ENCODE measurements around the gene NPRL2. TPM values are rescaled to one million over a fixed set of nuclear protein-coding genes. Genes with fewer than 3 reads are reported as not detected.
A peak's percentile ranks its signal among the peaks of the same experiment; 100 is the strongest.

Gene NPRL2
- total and polyA plus RNA-seq, 2 of the 13 experiments (the other 11 are each of a cell fraction or from before 2014, with no cell fraction given): 30.6 to 51.4 TPM

- TF ChIP-seq POLR2A (IDR thresholded peaks at IDR 0.05; ENCODE audit: insufficient read depth in 1 of 2, low read depth in 2 of 2, low read length in 2 of 2) (peak in 1 of 2 experiments; percentile 80; a peak in 2 of 4 replicates), ATAD3A (CRISPR knock-in tag; IDR thresholded peaks at IDR 0.05) (no peak), ZNF580 (CRISPR knock-in tag; IDR thresholded peaks at IDR 0.05; ENCODE audit: borderline replicate concordance, low read depth) (0 out of 2 replicates have a peak, but pooled peaks have one; percentile 35), REPIN1 (CRISPR knock-in tag; IDR thresholded peaks at IDR 0.05; ENCODE audit: borderline replicate concordance, low read depth) (peak; percentile 20; the same call in 1 of the 2 replicates), TAF1 (CRISPR knock-in tag; IDR thresholded peaks at IDR 0.05) (peak; percentile 81), ZNF564 (CRISPR knock-in tag; IDR thresholded peaks at IDR 0.05) (peak; percentile 63; the same call in 1 of the 2 replicates), NFE2 (CRISPR knock-in tag; IDR thresholded peaks at IDR 0.05) (0 out of 2 replicates have a peak, but pooled peaks have one; percentile 32), ZNF710 (CRISPR knock-in tag; IDR thresholded peaks at IDR 0.05; ENCODE audit: borderline replicate concordance) (no peak), ZBTB38 (CRISPR knock-in tag; IDR thresholded peaks at IDR 0.05) (peak; percentile 49; the same call in 1 of the 2 replicates), ETV6 (CRISPR knock-in tag; conservative IDR thresholded peaks at IDR 0.05) (peak; percentile 10; the same call in 1 of the 2 replicates), CHD2 (IDR thresholded peaks at IDR 0.05; ENCODE audit: low read depth, low read length) (peak; percentile 53; the same call in 1 of the 2 replicates), HCFC1 (IDR thresholded peaks at IDR 0.05; ENCODE audit: low read depth, low read length) (peak; percentile 52; the same call in 1 of the 2 replicates), AKAP8 (CRISPR knock-in tag; IDR thresholded peaks at IDR 0.05) (peak; percentile 87), IKZF4 (CRISPR knock-in tag; IDR thresholded peaks at IDR 0.05; ENCODE audit: borderline replicate concordance, low read depth, not compliant biosample characterization) (peak; percentile 60), TP53 (CRISPR knock-in tag; conservative IDR thresholded peaks at IDR 0.05) (0 out of 2 replicates have a peak, but pooled peaks have one; percentile 70), SRSF1 (optimal IDR thresholded peaks at IDR 0.05; ENCODE audit: low read depth, low read length) (no peak), SP2 (CRISPR knock-in tag; IDR thresholded peaks at IDR 0.05) (peak; percentile 91), MAFG (CRISPR knock-in tag; IDR thresholded peaks at IDR 0.05) (no peak), MATR3 (CRISPR knock-in tag; IDR thresholded peaks at IDR 0.05) (no peak), ZNF563 (CRISPR knock-in tag; IDR thresholded peaks at IDR 0.05) (peak; percentile 51; the same call in 1 of the 2 replicates), KLF11 (CRISPR knock-in tag; IDR thresholded peaks at IDR 0.05) (0 out of 2 replicates have a peak, but pooled peaks have one; percentile 31)
- TF ChIP-seq, protein P1, sequence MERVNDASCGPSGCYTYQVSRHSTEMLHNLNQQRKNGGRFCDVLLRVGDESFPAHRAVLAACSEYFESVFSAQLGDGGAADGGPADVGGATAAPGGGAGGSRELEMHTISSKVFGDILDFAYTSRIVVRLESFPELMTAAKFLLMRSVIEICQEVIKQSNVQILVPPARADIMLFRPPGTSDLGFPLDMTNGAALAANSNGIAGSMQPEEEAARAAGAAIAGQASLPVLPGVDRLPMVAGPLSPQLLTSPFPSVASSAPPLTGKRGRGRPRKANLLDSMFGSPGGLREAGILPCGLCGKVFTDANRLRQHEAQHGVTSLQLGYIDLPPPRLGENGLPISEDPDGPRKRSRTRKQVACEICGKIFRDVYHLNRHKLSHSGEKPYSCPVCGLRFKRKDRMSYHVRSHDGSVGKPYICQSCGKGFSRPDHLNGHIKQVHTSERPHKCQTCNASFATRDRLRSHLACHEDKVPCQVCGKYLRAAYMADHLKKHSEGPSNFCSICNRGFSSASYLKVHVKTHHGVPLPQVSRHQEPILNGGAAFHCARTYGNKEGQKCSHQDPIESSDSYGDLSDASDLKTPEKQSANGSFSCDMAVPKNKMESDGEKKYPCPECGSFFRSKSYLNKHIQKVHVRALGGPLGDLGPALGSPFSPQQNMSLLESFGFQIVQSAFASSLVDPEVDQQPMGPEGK (CRISPR knock-in tag; IDR thresholded peaks at IDR 0.05): 0 out of 2 replicates have a peak, but pooled peaks have one; percentile 9
- TF ChIP-seq, protein P2, sequence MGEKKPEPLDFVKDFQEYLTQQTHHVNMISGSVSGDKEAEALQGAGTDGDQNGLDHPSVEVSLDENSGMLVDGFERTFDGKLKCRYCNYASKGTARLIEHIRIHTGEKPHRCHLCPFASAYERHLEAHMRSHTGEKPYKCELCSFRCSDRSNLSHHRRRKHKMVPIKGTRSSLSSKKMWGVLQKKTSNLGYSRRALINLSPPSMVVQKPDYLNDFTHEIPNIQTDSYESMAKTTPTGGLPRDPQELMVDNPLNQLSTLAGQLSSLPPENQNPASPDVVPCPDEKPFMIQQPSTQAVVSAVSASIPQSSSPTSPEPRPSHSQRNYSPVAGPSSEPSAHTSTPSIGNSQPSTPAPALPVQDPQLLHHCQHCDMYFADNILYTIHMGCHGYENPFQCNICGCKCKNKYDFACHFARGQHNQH (CRISPR knock-in tag; IDR thresholded peaks at IDR 0.05): peak; percentile 33; the same call in 1 of the 2 replicates
- TF ChIP-seq, protein P3, sequence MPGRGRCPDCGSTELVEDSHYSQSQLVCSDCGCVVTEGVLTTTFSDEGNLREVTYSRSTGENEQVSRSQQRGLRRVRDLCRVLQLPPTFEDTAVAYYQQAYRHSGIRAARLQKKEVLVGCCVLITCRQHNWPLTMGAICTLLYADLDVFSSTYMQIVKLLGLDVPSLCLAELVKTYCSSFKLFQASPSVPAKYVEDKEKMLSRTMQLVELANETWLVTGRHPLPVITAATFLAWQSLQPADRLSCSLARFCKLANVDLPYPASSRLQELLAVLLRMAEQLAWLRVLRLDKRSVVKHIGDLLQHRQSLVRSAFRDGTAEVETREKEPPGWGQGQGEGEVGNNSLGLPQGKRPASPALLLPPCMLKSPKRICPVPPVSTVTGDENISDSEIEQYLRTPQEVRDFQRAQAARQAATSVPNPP (CRISPR knock-in tag; IDR thresholded peaks at IDR 0.05): 0 out of 2 replicates have a peak, but pooled peaks have one; percentile 5
These were observed 22.5 kb downstream of the NPRL2 start, which contains the start of gene TUSC2 (continued) for GRCh38 chr3:50327943-50328691.

All from HepG2 (cell line).